GM12891 (cell line): Measurements from ENCODE around the gene IL24.

Experiments used
- PAX5 ChIP-seq: IDR thresholded peaks from 2 replicates; pipeline ENCODE4 v1.6.1; 2011; ENCODE audit warnings: low read length, moderate library complexity, mild to moderate bottlenecking; ENCODE audit not compliant: insufficient read depth, severe bottlenecking
- POLR2A ChIP-seq: IDR thresholded peaks from 2 replicates; pipeline ENCODE4 v1.6.1; 2011; ENCODE audit warnings: low read depth, low read length, control low read depth
- POLR2AphosphoS5 ChIP-seq: IDR thresholded peaks from 2 replicates; pipeline ENCODE4 v1.6.1; 2011; ENCODE audit warnings: low read depth, low read length, control low read depth
- POU2F2 ChIP-seq: IDR thresholded peaks from 2 replicates; pipeline ENCODE4 v1.6.1; 2011; ENCODE audit warnings: low read depth, mild to moderate bottlenecking, control low read depth, low read length, moderate library complexity
- SPI1 ChIP-seq: IDR thresholded peaks from 2 replicates; pipeline ENCODE4 v1.6.1; 2011; ENCODE audit warnings: low read depth, low read length, control low read depth
- TAF1 ChIP-seq: IDR thresholded peaks from 2 replicates; pipeline ENCODE4 v1.6.1; 2011; ENCODE audit warnings: low read depth, low read length, control low read depth

DNA sequence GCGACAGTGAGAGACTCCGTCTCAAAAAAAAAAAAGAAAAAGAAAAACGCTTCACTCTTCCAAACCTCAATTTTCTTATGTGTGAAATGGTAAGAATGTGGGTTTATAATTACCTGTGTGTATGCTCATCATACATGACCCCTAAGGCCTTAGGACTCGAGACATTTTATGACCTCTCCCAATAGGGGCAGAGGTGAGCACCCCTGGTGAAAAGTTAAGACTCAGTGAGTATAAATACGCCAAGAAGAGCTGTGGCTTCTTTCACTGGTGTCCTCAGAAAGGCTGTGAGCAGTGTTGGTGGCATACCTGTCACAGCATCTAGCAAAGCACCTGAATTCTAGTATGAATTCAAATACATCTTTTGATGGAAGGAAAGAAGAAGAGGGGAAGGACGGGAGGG is 32.3 kb downstream of the IL24 start:
- TF ChIP-seq POLR2AphosphoS5 (no peak), POLR2A (peak; percentile 36; the same call in 1 of the 2 replicates), TAF1 (no peak), POU2F2 (no peak), PAX5 (no peak), SPI1 (no peak)
